HS-5 (cell line): ENCODE data around the gene SCML1.

Experiments used
- DNase-seq: peaks from one replicate; pipeline ENCODE4 v3.0.0-alpha.2; 2012; ENCODE audit warnings: low read depth

The SCML1 gene

GRCh38 chrX:17736856-17737709 lies at the start of gene SCML1:
TSS of gene SCML1 (plus strand) at chrX:17737493. CDS start at chrX:17744187, 6,694 bp downstream.
- peak; percentile 84 for DNase-seq

- DNase-seq: no peak
Measured at GRCh38 chrX:17687648-17688047, 49.6 kb upstream of the SCML1 start.

- no peak for DNase-seq
Measured at GRCh38 chrX:17689971-17690409, 47.3 kb upstream of the SCML1 start.

GRCh38 chrX:17692709-17693346 lies 44.5 kb upstream of the SCML1 start:
- DNase-seq: no peak

- no peak for DNase-seq
Measured at GRCh38 chrX:17697191-17697590, 40.1 kb upstream of the SCML1 start.

- DNase-seq: no peak
Measured at GRCh38 chrX:17700976-17701375, 36.3 kb upstream of the SCML1 start.

- no peak for DNase-seq
Measured at GRCh38 chrX:17703201-17703600, 34.1 kb upstream of the SCML1 start.

GRCh38 chrX:17705211-17705610 lies 32.1 kb upstream of the SCML1 start:
- no peak for DNase-seq

- DNase-seq: peak; percentile 40
Measured at GRCh38 chrX:17706676-17707075, 30.6 kb upstream of the SCML1 start.

- no peak for DNase-seq
Measured at GRCh38 chrX:17707731-17708130, 29.6 kb upstream of the SCML1 start.

GRCh38 chrX:17710871-17711301 lies 26.4 kb upstream of the SCML1 start:
- no peak for DNase-seq

- DNase-seq: no peak
Measured at GRCh38 chrX:17713288-17713687, 24.0 kb upstream of the SCML1 start.

GRCh38 chrX:17718649-17719165 lies 18.6 kb upstream of the SCML1 start:
- no peak for DNase-seq

GRCh38 chrX:17719711-17720110 lies 17.6 kb upstream of the SCML1 start:
- no peak for DNase-seq

GRCh38 chrX:17721715-17722114 lies 15.6 kb upstream of the SCML1 start:
- DNase-seq: no peak

- no peak for DNase-seq
Measured at GRCh38 chrX:17725181-17725580, 12.1 kb upstream of the SCML1 start.

- DNase-seq: no peak
Measured at GRCh38 chrX:17732138-17732783, 5.0 kb upstream of the SCML1 start.

- DNase-seq: no peak
Measured at GRCh38 chrX:17735406-17735805, 1.9 kb upstream of the SCML1 start.

- no peak for DNase-seq
Measured at GRCh38 chrX:17736478-17736855, 826 bp upstream of the SCML1 start.

GRCh38 chrX:17737710-17737985 lies 355 bp downstream of the SCML1 start:
- DNase-seq: no peak

- DNase-seq: no peak
Measured at GRCh38 chrX:17737986-17738713, 857 bp downstream of the SCML1 start.
